Measurements from ENCODE around the gene CCDC57. TPM values are rescaled to one million over a fixed set of nuclear protein-coding genes. Genes with fewer than 3 reads are reported as not detected.

Gene CCDC57
- total RNA-seq, 4 donors from 2014 or later: 8.4 to 21.6 (median 16.4) TPM

DNA sequence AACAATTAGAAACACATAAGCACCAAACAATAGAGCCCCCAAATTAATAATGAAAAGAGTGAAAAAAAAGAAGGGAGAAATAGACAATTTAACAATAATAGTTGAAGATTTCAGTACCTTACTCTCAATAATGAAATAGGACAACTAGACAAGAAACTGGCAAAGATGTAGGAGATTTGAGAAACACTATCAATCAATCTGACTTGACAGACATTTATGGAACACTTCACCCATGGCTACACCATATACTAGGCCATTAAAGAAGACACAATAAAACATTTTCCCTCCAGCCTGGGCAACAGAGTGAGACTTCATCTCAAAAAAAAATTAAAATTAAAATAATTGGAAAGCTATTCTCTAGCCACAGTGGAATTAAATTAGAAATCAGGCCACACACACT lies 142.0 kb downstream of the CCDC57 start:
- H3K27me3 ChIP-seq: no peaks in the 10 kb centered on the region
- peaks cover 9 to 10% (median 9%) of the 10 kb centered on the region in 4 donors for H3K4me1 ChIP-seq

DNA sequence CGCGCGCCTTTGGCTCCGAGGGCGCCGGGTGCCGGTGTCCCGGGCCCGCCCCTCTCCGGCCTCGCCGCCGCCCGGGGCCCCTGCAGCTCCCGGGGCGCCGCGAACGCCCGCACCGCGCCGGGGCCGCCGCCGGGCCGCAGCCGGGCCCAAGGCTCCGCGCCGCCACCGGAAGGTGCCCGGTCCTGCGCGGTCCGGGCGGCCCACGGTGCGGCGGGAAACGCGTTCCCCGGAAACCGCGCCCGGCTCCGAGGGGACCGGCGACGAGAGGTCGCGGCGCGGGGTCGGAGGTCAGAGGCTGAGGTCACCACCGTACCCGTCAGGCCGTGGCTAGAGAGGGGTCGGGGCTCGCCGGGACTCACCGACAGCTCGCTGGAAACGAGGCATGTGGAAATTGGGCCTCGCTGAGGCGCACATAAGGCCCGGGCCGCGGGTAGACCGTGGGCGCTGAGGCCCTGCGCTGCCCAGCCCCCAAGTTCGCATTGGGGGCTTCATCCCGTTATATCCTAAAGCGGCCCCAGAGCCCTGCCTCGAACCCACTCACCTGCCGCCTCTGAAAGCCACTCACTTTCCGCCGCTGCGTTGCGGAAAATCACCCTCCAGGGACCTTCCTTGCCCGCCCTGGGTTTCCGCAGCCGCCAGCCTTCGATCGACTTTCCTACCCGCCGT lies 146.9 kb downstream of the CCDC57 start, which contains the start of gene DUS1L:
DUS1L (minus strand) TSS at position 167 of the 666 bp plus-strand sequence. CDS start 745 bp downstream, outside the sequence.
- 44% methylated on average over 22 of the region's 88 CpGs for WGBS
- peaks cover 16 to 36% (median 34%) of the 10 kb centered on the region in 4 donors for H3K36me3 ChIP-seq
- peaks cover 25 to 33% (median 28%) of the 10 kb centered on the region in 4 donors for H3K4me1 ChIP-seq
- intact Hi-C loops (cut with DNase I): no loop called here
- peak; percentile 65 to 81 for TF ChIP-seq POLR2AphosphoS5 (IDR thresholded peaks at IDR 0.05)
- TF ChIP-seq EP300 (IDR thresholded peaks at IDR 0.05): no peak
- no peak for DNase-seq (ENCODE audit: extremely low spot score)
- peak within 1 kb of the TSS; percentile 79 to 91 (median 88) for H3K27ac ChIP-seq (replicated peaks in 1 of 4)
- H3K27me3 ChIP-seq: no peaks in the 10 kb centered on the region
- H3K9me3 ChIP-seq: no peaks in the 10 kb centered on the region
- H3K4me3 ChIP-seq: peak within 1 kb of the TSS; percentile 80 to 90 (median 86)

More for the DNA sequence above, 142.0 kb downstream of the CCDC57 start:
- H3K36me3 ChIP-seq: no peaks in the 10 kb centered on the region
- H3K27ac ChIP-seq (replicated peaks in 1 of 4): no peak overlapping the region
- no peaks in the 10 kb centered on the region for H3K9me3 ChIP-seq
- intact Hi-C loops (cut with DNase I): no loop called here
- TF ChIP-seq POLR2AphosphoS5 (IDR thresholded peaks at IDR 0.05): no peak
- TF ChIP-seq, protein P1, sequence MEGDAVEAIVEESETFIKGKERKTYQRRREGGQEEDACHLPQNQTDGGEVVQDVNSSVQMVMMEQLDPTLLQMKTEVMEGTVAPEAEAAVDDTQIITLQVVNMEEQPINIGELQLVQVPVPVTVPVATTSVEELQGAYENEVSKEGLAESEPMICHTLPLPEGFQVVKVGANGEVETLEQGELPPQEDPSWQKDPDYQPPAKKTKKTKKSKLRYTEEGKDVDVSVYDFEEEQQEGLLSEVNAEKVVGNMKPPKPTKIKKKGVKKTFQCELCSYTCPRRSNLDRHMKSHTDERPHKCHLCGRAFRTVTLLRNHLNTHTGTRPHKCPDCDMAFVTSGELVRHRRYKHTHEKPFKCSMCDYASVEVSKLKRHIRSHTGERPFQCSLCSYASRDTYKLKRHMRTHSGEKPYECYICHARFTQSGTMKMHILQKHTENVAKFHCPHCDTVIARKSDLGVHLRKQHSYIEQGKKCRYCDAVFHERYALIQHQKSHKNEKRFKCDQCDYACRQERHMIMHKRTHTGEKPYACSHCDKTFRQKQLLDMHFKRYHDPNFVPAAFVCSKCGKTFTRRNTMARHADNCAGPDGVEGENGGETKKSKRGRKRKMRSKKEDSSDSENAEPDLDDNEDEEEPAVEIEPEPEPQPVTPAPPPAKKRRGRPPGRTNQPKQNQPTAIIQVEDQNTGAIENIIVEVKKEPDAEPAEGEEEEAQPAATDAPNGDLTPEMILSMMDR (IDR thresholded peaks at IDR 0.05): no peak
- no peak for TF ChIP-seq EP300 (IDR thresholded peaks at IDR 0.05)
- no peak for TF ChIP-seq POLR2A (IDR thresholded peaks at IDR 0.05; ENCODE audit: low read depth)
- no peak for DNase-seq (ENCODE audit: extremely low spot score)
- no peak overlapping the region for H3K4me3 ChIP-seq

DNA sequence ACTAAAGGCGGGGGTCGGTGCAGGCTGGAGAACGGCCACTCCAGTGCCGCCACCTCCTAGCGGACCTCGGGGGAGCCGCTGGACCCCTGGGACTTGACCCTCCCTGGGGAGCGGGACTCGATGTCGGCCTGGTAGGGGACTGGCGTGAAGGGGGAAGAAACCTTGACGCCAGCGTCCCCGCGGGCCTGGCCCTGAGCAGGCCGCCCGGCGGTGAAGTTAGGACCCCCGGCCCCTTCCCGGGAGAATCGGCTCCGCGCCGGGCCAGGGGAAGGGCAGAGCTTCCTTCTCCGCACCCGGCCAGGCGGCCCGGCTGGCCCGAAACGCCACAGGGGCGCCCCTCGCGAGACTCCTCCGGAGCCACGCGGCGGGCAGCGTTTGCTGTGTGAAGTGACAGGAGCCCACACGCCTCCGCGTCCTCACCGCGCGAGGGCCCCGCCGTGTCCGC lies 147.4 kb downstream of the CCDC57 start:
- intact Hi-C loops (cut with DNase I): no loop called here
- H3K36me3 ChIP-seq: peaks cover 16 to 42% (median 39%) of the 10 kb centered on the region in 4 donors
- TF ChIP-seq, protein P1 (IDR thresholded peaks at IDR 0.05): no peak
- TF ChIP-seq POLR2AphosphoS5 (IDR thresholded peaks at IDR 0.05) (no peak), EP300 (IDR thresholded peaks at IDR 0.05) (no peak), POLR2A (IDR thresholded peaks at IDR 0.05; ENCODE audit: low read depth) (no peak)
- H3K9me3 ChIP-seq: no peaks in the 10 kb centered on the region
- H3K27ac ChIP-seq (replicated peaks in 1 of 4): peak overlapping the region; percentile 79 to 91 (median 88)
- peak overlapping the region; percentile 80 to 90 (median 86) for H3K4me3 ChIP-seq
- 5% methylated on average over 8 of the region's 47 CpGs for WGBS
- H3K4me1 ChIP-seq: peaks cover 25 to 33% (median 28%) of the 10 kb centered on the region in 4 donors
- H3K27me3 ChIP-seq: no peaks in the 10 kb centered on the region
- no peak for DNase-seq (ENCODE audit: extremely low spot score)

DNA sequence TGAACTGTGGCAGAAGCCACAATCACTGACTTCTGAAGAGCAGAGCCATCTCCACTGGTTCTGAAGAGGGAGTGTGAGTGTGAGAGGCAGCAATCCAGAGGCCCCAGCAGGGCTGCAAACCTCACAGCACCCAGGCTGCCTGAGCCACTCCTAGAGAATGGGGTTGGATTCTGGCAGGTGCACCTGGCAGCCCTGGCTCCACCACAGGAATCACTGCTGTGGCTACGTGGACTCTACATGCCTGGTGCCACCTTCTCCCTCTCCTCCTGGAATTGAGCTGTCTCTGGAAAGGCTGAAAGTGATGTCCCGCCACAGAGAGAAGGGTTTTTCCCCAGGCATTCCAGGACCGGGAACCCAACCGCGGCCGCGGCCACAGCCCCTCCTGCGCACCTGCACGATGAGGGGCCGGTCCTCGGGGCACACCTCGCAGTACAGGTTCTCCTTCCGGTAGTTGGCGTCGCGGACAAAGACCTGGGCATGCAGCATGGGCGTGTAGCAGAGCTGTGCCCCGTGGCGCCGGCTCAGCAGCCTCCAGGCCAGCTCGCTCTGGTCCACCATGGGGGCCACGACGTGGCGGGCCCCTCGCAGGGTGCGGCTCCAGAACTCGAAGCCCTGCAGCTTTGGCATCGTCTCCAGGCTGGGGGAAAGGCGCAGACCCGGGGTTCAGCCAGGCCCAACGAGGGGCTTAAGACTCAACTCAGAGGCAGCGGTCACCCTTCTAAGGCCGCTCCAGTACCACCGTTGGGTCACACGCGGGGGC lies 148.0 kb downstream of the CCDC57 start:
- Histone ChIP-seq H3K4me1 (peaks cover 25 to 33% (median 28%) of the 10 kb centered on the region in 4 donors), H3K27ac (replicated peaks in 1 of 4) (peak overlapping the region; percentile 79 to 91 (median 88)), H3K36me3 (peaks cover 17 to 48% (median 45%) of the 10 kb centered on the region in 4 donors), H3K4me3 (peak overlapping the region; percentile 80 to 90 (median 86)), H3K9me3 (no peaks in the 10 kb centered on the region), H3K27me3 (no peaks in the 10 kb centered on the region)
- 43% methylated on average over 22 of the region's 36 CpGs for WGBS
- no peak for TF ChIP-seq EP300 (IDR thresholded peaks at IDR 0.05)
- no peak for TF ChIP-seq POLR2A (IDR thresholded peaks at IDR 0.05; ENCODE audit: low read depth)
- no peak for DNase-seq (ENCODE audit: extremely low spot score)
- intact Hi-C loops (cut with DNase I): no loop called here

DNA sequence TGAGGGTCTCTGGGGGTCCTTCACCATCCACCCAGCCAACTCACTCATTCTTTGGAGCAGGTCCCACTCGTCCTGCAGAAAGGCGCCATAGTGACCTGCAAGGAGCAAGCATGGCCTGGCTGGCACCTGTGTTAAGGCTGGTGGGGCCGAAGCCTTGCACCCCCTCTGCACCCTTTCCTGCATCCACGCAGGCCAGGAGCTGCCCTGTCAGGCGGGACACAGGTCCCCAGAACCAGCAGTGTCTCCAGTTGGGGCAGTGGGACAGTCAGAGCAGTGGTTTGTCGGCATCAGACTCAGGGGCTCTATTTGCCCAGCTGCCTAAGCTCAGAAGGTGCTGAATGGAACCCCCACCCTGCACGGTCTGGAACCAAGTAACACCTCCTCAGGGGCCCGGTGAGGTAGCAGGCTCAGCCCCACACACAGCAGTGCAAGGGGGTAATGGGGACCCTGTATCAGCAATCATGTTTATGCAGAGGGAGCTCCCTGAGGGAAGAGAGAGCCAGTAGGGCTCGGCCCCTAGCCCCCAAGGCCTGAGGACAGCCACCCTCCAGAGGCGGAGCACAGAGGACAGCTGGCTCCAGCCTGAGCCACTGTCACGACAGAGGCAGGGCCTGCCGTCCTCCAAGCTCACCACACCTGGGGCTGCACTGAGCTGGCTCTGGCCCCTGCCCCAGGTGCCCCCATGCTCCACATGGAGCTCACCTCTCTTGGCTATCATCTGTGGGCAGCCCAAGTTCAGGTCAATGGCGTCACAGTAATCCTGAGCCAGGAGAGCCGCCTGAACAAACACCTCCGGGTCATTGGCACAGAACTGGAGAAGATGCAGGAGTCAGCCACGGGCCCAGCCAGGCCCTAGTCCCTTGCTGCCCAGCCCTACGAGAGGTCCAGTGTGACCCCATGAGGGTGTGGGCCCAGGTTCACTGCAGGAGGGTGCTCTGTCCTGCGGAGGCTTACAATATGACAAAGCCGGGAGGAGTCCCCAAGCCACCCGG lies 148.9 kb downstream of the CCDC57 start:
- Histone ChIP-seq H3K36me3 (peaks cover 22 to 57% (median 54%) of the 10 kb centered on the region in 4 donors), H3K4me3 (peak overlapping the region in 1 of 4 donors; percentile 90), H3K9me3 (no peaks in the 10 kb centered on the region), H3K27ac (replicated peaks in 1 of 4) (no peak overlapping the region), H3K27me3 (no peaks in the 10 kb centered on the region), H3K4me1 (peaks cover 25 to 33% (median 28%) of the 10 kb centered on the region in 4 donors)
- intact Hi-C loops (cut with DNase I): no loop called here
- TF ChIP-seq POLR2A (IDR thresholded peaks at IDR 0.05; ENCODE audit: low read depth) (no peak), POLR2AphosphoS5 (IDR thresholded peaks at IDR 0.05) (no peak), EP300 (IDR thresholded peaks at IDR 0.05) (no peak)
- TF ChIP-seq, protein P1 (IDR thresholded peaks at IDR 0.05): no peak
- DNase-seq (ENCODE audit: extremely low spot score): no peak
- WGBS: 76% methylated on average over 14 of the region's 20 CpGs

Data from esophagus muscularis mucosa (tissue), 4 donors.